CD1c-positive myeloid dendritic cell (primary cell): ENCODE data around the gene DNAAF1.
"Not testable (repeated sequence)": the region's sequence is repeated elsewhere in the genome, so short reads cannot be mapped to it uniquely, and the experiment has no call there.

ENCODE experiments used
- DNase-seq: peaks from one replicate; pipeline ENCODE4 v3.0.0-alpha.2; 2016; ENCODE audit errors: extremely low spot score

The DNAAF1 gene

DNA sequence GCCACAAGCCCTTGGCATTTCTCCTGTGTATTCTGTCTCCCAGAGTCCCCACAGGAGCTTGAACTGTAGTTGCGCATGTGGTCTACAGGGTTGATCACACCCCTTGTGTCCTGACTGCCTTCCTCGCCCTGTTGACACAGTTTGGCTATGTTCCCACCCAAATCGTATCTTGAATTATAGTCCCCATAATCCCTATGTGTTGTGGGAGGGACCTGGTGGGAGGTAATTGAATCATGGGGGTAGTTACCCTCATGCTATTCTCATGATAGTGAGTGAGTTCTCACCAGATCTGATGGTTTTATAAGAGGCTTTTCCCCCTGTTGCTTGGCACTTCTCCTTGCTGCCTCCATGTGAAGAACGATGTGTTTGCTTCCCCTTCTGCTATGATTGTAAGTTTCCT, 67.0 kb downstream of the DNAAF1 start:
- no peak for DNase-seq

DNA sequence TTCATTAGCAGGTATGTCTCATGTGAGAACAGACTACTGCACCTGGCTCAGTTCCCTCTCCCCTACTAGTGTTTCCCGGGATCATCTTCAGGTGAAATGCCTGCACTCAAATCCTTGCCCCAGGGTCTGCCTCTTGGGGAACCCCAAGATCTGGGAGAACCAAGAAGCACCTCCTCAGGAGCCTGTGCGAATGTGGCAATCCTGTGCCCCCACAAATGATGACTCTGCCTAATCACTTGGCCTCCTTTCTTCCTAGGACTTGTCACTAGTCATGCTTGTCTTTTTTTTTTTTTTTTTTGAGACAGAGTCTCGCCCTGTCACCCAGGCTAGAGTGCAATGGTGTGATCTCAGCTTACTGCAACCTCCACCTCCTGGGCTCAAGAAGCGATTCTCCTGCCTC, 67.5 kb downstream of the DNAAF1 start:
- DNase-seq: no peak

DNA sequence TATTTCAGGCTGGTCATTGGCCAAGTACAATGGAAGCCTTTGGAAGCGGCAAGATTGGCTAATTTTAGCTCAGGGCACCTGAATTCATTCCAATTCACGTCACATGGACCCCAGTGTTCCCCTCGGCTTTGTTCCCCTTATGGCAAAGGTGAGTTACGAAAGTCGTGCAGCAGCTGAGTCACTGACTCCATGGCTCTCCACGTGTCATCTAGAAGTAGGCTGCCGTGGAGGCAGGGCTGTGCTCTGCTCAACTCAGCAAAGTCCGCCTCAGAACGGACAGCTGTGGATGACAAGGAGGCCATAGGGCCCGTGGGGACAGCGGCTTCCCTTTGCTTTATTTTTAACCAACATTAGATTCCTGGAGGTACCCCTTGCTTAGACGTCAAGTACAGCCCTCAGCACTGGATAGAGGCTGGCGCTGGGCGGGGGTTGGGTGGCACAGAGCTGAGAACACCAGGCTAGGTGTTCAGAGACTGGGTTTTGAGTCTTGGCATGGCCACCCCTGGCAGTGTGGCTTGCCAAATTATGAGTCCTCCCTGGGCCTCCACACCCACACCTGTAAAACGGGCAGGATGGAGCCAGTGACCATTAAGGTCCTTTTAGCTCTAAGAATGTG, 69.5 kb downstream of the DNAAF1 start:
- DNase-seq: no peak

DNA sequence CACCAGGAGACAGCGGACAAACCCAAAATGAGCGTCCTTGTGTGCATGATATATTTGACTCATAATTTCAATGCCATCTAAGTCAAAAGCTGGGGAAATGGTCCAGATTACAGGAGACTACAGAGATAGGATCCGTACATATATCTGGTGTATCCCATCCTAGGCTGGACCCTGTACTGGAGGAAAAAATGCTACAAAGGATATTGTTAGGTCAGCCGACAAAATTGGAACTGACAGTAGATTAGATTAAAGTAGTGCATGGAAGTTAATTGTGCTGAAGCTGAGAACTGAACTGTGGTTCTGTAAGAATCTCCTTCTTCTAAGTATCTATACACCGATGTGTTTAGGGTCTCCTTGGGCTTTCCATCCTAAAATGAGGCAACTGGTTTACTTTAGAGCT, 70.4 kb downstream of the DNAAF1 start:
- DNase-seq: no peak

DNA sequence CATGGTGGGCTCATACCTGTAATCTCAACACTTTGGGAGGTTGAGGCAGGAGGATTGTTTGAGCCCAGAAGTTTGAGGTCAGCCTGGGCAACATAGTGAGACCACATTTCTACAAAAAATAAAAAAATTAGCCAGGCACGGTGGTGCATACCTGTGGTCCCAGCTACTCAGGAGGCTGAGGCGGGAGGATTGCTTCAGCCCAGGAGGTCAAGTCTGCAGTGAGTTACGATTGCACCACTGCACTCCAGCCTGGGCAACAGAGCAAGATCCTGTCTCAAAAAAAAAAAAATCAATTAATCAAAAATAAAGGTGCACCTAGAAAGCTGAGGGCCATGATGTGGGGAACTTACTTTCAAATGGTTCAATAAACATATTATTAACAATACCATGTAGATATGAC, 71.0 kb downstream of the DNAAF1 start:
- not testable (repeated sequence) for DNase-seq

DNA sequence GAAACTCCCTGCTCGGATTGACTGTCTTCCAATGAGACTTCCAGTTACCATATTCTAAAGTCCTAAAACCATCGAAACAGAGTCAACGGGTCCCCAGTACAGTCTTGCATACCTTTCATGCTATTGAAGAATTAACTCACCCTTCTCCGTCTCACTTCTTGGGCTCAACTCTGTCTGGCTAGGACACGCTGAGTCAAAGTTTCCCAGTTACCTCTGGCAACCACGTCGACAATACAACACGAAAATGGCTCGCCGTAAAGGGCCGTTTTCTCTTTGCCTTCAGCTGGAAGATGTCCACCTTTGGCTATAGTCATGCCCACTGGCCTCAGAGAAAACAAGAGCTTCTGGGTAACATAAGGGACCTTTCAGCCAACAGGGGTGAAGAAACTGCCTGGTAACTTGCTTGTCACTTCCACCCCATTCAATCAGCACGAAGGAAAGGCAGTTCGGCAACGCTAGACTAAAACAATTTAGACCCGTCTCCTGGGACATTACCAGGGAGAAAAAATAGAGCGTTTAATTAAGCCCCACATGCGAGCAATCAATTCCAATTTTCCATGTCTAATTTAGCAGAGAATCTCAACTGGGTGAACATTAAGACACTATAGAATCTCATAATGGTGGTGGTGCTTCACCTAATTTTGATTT, 73.2 kb downstream of the DNAAF1 start:
- DNase-seq: no peak

DNA sequence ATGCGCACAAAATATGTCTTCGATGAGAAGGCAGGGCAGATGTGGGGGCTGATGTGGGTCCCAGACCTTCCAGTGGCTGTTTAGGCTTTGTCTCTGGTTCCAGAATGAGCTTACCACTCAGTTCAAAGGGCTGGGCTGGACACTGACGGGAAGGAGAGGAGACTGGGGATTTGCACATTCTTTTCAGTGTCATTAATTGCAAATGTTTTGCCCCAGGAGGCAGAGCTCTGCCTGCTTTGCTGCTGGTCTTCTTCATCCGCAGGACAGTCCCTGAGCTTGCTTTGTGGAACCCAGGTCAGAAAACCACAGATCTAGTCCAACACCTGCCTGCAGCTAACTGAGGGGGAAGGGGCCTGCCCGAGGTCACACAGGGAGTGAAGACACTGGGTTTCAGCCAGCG, 73.8 kb downstream of the DNAAF1 start:
- DNase-seq: no peak

DNA sequence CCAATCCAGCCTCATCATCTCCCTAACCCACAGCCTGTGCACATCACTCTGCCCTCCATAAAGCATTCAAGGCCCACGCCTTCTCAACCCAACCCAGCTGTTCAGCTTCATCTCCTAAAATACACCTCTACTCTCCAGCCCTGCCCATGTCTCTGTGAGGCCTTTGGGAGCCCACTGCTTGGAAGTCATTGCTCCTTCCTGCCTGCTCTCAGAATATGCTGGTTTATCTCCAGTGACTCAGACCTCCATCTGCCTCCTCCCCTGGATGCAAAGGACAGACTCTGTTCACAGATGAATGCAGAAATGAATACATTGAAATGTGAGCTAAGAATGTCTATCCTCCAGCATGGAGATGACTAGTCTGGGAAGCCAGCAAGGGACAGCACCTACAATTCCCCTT, 75.7 kb downstream of the DNAAF1 start:
- no peak for DNase-seq

DNA sequence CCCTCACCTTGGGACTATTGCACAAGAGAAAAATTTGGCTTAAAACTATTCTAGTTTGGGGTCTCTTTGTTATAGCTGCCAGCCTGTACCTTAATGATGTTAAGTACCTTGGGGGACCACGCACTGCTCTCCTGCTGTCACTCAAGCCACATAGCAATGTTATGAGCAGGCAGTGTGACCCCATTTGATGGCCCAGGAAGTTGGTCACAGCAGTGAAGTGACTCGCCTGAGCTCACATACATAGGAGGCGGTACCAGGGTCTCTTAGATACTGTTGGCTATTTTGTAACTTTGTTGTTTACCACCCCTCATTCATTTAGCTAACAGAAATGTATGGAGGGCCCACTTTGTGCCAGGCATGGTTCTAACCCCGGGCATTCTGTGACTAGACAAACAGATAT, 78.3 kb downstream of the DNAAF1 start:
- no peak for DNase-seq

DNA sequence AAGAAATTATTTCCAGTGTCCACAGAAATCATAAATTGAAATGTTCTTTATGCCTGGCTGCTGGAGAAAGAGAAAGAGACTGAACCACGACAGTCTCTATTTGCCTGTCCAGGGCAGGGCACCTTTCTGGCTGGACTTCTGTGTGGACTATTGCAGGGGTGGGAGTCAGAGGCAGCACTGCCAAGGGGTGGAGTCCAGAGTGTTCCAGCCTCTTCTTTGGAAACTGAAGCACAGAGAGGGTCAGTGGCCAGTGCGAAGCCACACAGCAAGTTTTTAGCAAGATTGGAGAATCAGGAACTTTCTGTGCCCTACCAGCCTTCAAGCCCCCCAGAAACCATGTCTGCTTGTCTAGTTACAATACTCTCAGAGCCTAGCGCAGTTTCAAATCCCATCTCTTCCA, 79.4 kb downstream of the DNAAF1 start:
- DNase-seq: no peak

DNA sequence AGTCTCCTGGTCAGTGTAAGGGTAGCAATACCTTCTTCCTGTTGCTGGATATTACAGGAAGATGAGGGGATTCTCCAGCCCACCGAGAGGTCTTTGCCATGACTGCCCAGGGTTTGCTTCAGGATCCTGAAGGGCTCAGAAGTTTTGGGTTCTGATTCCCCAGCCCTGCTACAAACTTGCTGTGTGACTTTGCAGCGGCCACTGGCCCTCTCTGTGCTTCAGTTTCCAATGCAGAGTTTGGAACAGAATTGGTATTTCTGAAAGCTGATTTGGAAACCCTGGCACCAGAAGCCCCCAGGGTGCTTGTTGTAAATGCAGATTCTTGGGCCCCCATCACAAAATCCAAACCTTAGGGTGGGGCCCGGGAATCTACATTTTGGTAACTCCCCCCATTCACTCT, 80.0 kb downstream of the DNAAF1 start:
- DNase-seq: no peak

DNA sequence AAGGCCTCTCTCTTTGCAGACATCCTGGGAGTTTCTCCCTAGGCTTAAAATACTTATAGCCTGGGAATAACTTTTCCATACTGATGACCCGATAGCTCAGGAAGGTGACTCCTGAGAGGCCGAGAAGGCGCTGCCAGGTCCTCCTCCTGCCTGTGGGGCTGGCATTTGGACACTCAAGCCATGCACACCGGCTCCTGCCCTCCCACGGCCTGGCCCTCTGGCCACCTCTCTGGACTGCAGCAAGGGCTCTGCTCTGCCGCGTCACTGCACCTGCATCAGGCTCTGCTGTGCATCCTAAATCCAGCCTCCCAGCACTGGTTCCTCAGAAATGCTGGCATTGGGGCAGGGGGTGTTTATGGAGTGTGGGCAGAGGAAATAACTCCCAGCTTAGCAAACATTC, 80.5 kb downstream of the DNAAF1 start:
- DNase-seq: no peak

DNA sequence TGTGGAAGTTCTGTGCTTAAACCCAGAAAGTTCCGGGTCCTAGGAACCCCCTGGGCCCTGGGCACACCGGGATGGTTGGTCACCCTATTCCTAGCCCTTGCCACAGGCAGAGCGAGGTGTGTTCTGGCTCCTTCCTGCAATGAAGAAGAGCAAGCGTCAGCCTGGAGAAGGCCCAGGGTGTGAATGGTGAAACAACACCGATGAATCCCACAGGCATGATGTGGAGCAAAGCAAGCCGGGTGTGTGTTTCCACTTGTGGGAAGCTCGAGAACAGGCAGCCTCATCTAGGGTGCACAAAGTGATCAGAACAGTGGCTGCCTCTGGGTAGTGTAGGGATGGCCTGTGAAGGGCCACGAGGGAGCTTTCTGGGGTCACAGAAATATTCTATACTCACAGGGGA, 80.9 kb downstream of the DNAAF1 start:
- DNase-seq: no peak
